HepG2 (cell line): ENCODE measurements around the gene UBL5. TPM values are rescaled to one million over a fixed set of nuclear protein-coding genes. Genes with fewer than 3 reads are reported as not detected.
A peak's percentile ranks its signal among the peaks of the same experiment; 100 is the strongest.

Source experiments
- ATAC-seq: fragments of 200-7000 bp; cut with Tn5 transposase; 3 replicates; pipeline ENCODE4 v1.9.1; 2020; ENCODE audit warnings: mild to moderate bottlenecking, moderate library complexity
- BruUV-seq: library from RNA; stranded (reverse); fragments of 400-500 nt; replicated peaks from 2 replicates; lab custom pipeline; 2021; lab: Mats Ljungman, UMichigan
- CTCF ChIA-PET: fragments of 300-600 bp; formaldehyde crosslinking; extraction: SDS; loops from one replicate; lab custom pipeline; 2021; ENCODE audit warnings: low total read pairs, inconsistent platforms, low intra/inter-chr PET ratio; lab: Yijun Ruan, JAX
- POLR2A ChIA-PET: fragments of 350-600 bp; sonication (Branson Sonifier 250); formaldehyde crosslinking; loops from one replicate; lab custom pipeline; 2020; ENCODE audit warnings: antibody characterized with exemption, inconsistent platforms; lab: Yijun Ruan, JAX
- DNase-seq: peaks from one replicate; pipeline ENCODE4 v3.0.0-alpha.2; 2015; ENCODE audit warnings: low spot score
- FAIRE-seq: peaks from 3 replicates; lab custom pipeline; 2011; peaks lifted over from hg19 to GRCh38; lab: Jason Lieb, UNC
- H2AFZ ChIP-seq: one replicate; pipeline ENCODE4 v1.6.1; 2011; ENCODE audit warnings: low read length, inconsistent platforms
- H3K27ac ChIP-seq: fragments of 300-600 bp; 3 replicates; pipeline ENCODE4 v1.8.0; 2011; ENCODE audit warnings: mixed run types, mild to moderate bottlenecking, mixed read lengths, low read length, inconsistent platforms; ENCODE audit not compliant: insufficient read depth; ENCODE audit errors: extremely low read length
- H3K27me3 ChIP-seq, 2 experiments: fragments of 200-600 bp in 1 of 2; 2 replicates in 1 of 2; 3 replicates in 1 of 2; pipeline versions ENCODE4 v1.6.0 to v1.8.0; 2011; ENCODE audit warnings: low read length in 2 of 2, mild to moderate bottlenecking in 2 of 2, moderate library complexity in 2 of 2, inconsistent platforms in 1 of 2; ENCODE audit not compliant: insufficient read depth in 2 of 2, control insufficient read depth in 1 of 2
- H3K36me3 ChIP-seq, 2 experiments: fragments of 200-600 bp in 1 of 2; replicated peaks in 1 of 2; 2 replicates in 1 of 2; 3 replicates in 1 of 2; pipeline versions ENCODE4 v1.5.1 to v1.8.0; 2011; ENCODE audit warnings: low read length in 2 of 2, inconsistent platforms in 1 of 2; ENCODE audit not compliant: insufficient read depth in 2 of 2, control insufficient read depth in 1 of 2
- H3K4me1 ChIP-seq: 2 replicates; pipeline ENCODE4 v1.5.1; 2012; ENCODE audit warnings: low read length, inconsistent platforms; ENCODE audit not compliant: insufficient read depth
- H3K4me2 ChIP-seq: 2 replicates; pipeline ENCODE4 v1.6.0; 2011; ENCODE audit warnings: low read depth, low read length, inconsistent platforms
- H3K4me3 ChIP-seq, 3 experiments: fragments of 200-600 bp in 1 of 3; sonication (generic), shearing (Covaris generic) in 1 of 3; replicated peaks in 1 of 3; 2 replicates each; pipeline ENCODE4 v1.5.1; 2011 to 2016; ENCODE audit warnings: low read length in 3 of 3, inconsistent platforms in 2 of 3, low read depth in 2 of 3, mild to moderate bottlenecking in 2 of 3, control low read depth in 1 of 3, mixed read lengths in 1 of 3; ENCODE audit not compliant: insufficient read depth in 1 of 3
- H3K79me2 ChIP-seq: one replicate; pipeline ENCODE4 v1.6.1; 2011; ENCODE audit warnings: low read length, inconsistent platforms; ENCODE audit not compliant: insufficient read depth
- H3K9ac ChIP-seq: 2 replicates; pipeline ENCODE4 v1.6.0; 2011; ENCODE audit warnings: mild to moderate bottlenecking, low read depth, low read length, inconsistent platforms; ENCODE audit not compliant: insufficient read depth
- H3K9me3 ChIP-seq: 2 replicates; pipeline ENCODE4 v1.5.1; 2012; ENCODE audit warnings: mild to moderate bottlenecking, low read length
- H4K20me1 ChIP-seq: 2 replicates; pipeline ENCODE4 v1.6.0; 2011; ENCODE audit warnings: inconsistent platforms, mild to moderate bottlenecking, low read length, moderate library complexity; ENCODE audit not compliant: insufficient read depth
- CHD2 ChIP-seq: IDR thresholded peaks from 2 replicates; pipeline ENCODE4 v1.6.1; 2011; ENCODE audit warnings: low read depth, low read length, improper control_type of control experiment
- HCFC1 ChIP-seq: fragments of 150-350 bp; IDR thresholded peaks from 2 replicates; pipeline ENCODE4 v1.6.1; 2014; ENCODE audit warnings: low read depth, low read length
- KMT2B ChIP-seq: IDR thresholded peaks from 2 replicates; pipeline ENCODE4 v1.6.1; 2016; ENCODE audit warnings: missing genetic modification reagents, missing compliant biosample characterization
- MIXL1 ChIP-seq: IDR thresholded peaks from 2 replicates; pipeline ENCODE4 v1.6.1; 2016
- RNF2 ChIP-seq: fragments of 450-650 bp; conservative IDR thresholded peaks from 2 replicates; pipeline ENCODE4 v1.6.1; 2016; ENCODE audit warnings: low read depth
- SOX13 ChIP-seq, 3 experiments: fragments of 450-650 bp in 1 of 3; sonication (generic) in 1 of 3; formaldehyde crosslinking in 1 of 3; IDR thresholded peaks in 2 of 3; conservative IDR thresholded peaks in 1 of 3; 2 replicates each; pipeline versions ENCODE4 v1.5.0 to v1.6.1; 2016 to 2020; ENCODE audit warnings: antibody characterized with exemption in 1 of 3, mild to moderate bottlenecking in 1 of 3, missing compliant biosample characterization in 1 of 3, missing genetic modification reagents in 1 of 3, moderate library complexity in 1 of 3
- ZNF317 ChIP-seq: sonication (generic); formaldehyde crosslinking; IDR thresholded peaks from 2 replicates; pipeline ENCODE4 v1.5.0; 2020; ENCODE audit warnings: mild to moderate bottlenecking, missing genetic modification reagents
- ZNF746 ChIP-seq: sonication (generic); formaldehyde crosslinking; IDR thresholded peaks from 2 replicates; pipeline ENCODE4 v1.8.0; 2022; ENCODE audit warnings: mild to moderate bottlenecking, missing genetic modification reagents
- ZNF781 ChIP-seq: sonication (generic); formaldehyde crosslinking; IDR thresholded peaks from 2 replicates; pipeline ENCODE4 v1.5.1; 2020; ENCODE audit warnings: borderline replicate concordance, mild to moderate bottlenecking, missing genetic modification reagents; ENCODE audit errors: not compliant biosample characterization
- ZNF792 ChIP-seq: IDR thresholded peaks from 2 replicates; pipeline ENCODE4 v1.6.1; 2016
- ZNF878 ChIP-seq: sonication (generic); formaldehyde crosslinking; IDR thresholded peaks from 2 replicates; pipeline ENCODE4 v1.8.1; 2023; ENCODE audit warnings: mild to moderate bottlenecking, missing genetic modification reagents, moderate library complexity
- WGBS: methylation state at CpG from one replicate; pipeline ENCODE4 v1.1.6; 2017; ENCODE audit warnings: low lambda C conversion rate; 5-methylcytosine and 5-hydroxymethylcytosine counted together
- in situ Hi-C: cut with HindIII; loops from 2 replicates; pipeline ENCODE4 v1.10.0; 2017; ENCODE audit warnings: low pct_unique_long_range_greater_than_20kb; ENCODE audit not compliant: extremely low pct_ligation_motif_present
- intact Hi-C: fragments of 100-400 bp; cut with micrococcal nuclease; formaldehyde crosslinking; loops from one replicate; pipeline ENCODE4 v1.10.0; 2022; ENCODE audit not compliant: unreplicated experiment
- polyA plus RNA-seq, 8 experiments: library from polyadenylated mRNA; depleted of rRNA in 3 of 8; stranded (reverse) in 7 of 8; unstranded in 1 of 8; fragments of >200 nt; fragmentation: Illumina TruSeq in 4 of 8; extraction: Trizol in 4 of 8; gene quantifications; 2 replicates each; pipeline versions ENCODE4 v1.2.1 to v1.2.3, GENCODE V29; 2011 to 2016; ENCODE audit warnings: low read depth in 4 of 8, missing spikeins in 1 of 8, mixed read lengths in 1 of 8; ENCODE audit not compliant: insufficient read depth in 1 of 8
- total RNA-seq, 5 experiments: library from RNA; depleted of rRNA; stranded (reverse); fragments of >200 nt; fragmentation: Illumina TruSeq; extraction: Trizol; gene quantifications; 2 replicates each; pipeline ENCODE4 v1.2.3, GENCODE V29; 2016; ENCODE audit warnings: low read depth in 1 of 5
- TF ChIP-seq, protein P1 (sequence below): sonication (generic); formaldehyde crosslinking; IDR thresholded peaks from 2 replicates; pipeline ENCODE4 v1.8.0; 2022; ENCODE audit warnings: missing genetic modification reagents, mild to moderate bottlenecking, borderline replicate concordance
- TF ChIP-seq, protein P2 (sequence below): sonication (generic); formaldehyde crosslinking; IDR thresholded peaks from 2 replicates; pipeline ENCODE4 v1.4.0; 2020; ENCODE audit warnings: missing genetic modification reagents
- TF ChIP-seq, protein P3 (sequence below): IDR thresholded peaks from 2 replicates; pipeline ENCODE4 v1.6.1; 2016; ENCODE audit warnings: low read depth
- TF ChIP-seq, protein P4 (sequence below): sonication (generic); formaldehyde crosslinking; IDR thresholded peaks from 2 replicates; pipeline ENCODE4 v1.5.0; 2020; ENCODE audit warnings: mild to moderate bottlenecking, missing genetic modification reagents

UBL5 gene
- total and polyA plus RNA-seq, 2 of the 13 experiments (the other 11 are each of a cell fraction or from before 2014, with no cell fraction given): 373 to 487 TPM

DNA sequence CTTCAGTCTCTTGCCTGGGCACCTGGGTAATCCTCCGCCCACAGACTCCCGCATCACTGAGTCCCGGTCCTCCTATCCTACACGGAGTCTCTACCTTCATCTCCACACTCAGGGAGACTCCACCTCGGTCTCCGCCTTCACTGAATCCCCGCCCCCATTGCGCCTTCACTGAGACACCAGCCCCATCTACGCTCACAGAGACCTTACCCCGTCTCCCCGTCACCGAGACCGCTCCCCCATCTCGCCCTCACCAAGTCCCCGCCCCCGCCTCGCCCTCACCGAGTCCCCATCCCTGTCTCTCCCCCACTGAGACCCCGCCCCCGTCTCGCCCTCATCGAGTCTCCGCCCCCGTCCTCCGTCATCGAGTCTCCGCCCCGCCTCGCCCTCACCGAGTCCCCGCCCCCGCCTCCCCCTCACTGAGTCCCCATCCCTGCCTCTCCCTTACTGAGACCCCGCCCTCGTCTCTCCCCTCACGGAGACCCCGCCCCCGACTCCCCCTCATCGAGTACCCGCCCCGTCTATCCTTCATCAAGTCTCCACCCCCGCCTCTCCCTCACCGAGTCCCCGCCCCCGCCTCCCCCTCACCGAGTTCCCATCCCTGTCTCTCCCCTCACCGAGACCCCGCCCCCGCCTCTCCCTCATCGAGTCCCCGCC is 36.0 kb upstream of the UBL5 start:
- Histone ChIP-seq H2AFZ (no peak overlapping the region), H4K20me1 (no peaks in the 10 kb centered on the region), H3K36me3 (no peaks in the 10 kb centered on the region), H3K4me2 (peak overlapping the region; percentile 90), H3K27ac (peak overlapping the region; percentile 43), H3K9me3 (no peaks in the 10 kb centered on the region), H3K27me3 (no peaks in the 10 kb centered on the region), H3K4me3 (peak overlapping the region; percentile 60 to 78 (median 75); a peak in 5 of 6 replicates), H3K9ac (peak overlapping the region; percentile 46), H3K4me1 (peaks cover 23% of the 10 kb centered on the region), H3K79me2 (no peaks in the 10 kb centered on the region)
- ATAC-seq (peak; percentile 69), DNase-seq (peak; percentile 76), FAIRE-seq (no peak)
- 4% methylated on average over 50 of the region's 50 CpGs for WGBS
- intact Hi-C loops: loop anchor here (1.0 to 10.0 kb wide), 3 partner anchors 28 to 655 kb away; partner anchors contain the start of gene FBXL12
- CTCF ChIA-PET: interaction anchor here (1.1 kb wide), 1 partner anchor 166 kb away, joined by 5 read pairs; no protein-coding TSS in a partner anchor
- POLR2A ChIA-PET: no interaction called here
- BruUV-seq: no TSS peak
- in situ Hi-C loops: loop anchor here (5.0 to 25.0 kb wide), 2 partner anchors 164 to 654 kb away; partner anchors contain the start of genes OR7G3 and ZNF317
- TF ChIP-seq ZNF792 (CRISPR knock-in tag) (no peak), MIXL1 (CRISPR knock-in tag) (no peak), SOX13 (IDR thresholded peaks at IDR 0.05) (no peak), SOX13 (CRISPR knock-in tag; conservative IDR thresholded peaks at IDR 0.05 in 1 of 2, IDR thresholded peaks at IDR 0.05 in 1 of 2) (no peak), ZNF781 (CRISPR knock-in tag) (no peak), HCFC1 (no peak), ZNF317 (CRISPR knock-in tag) (no peak), ZNF878 (CRISPR knock-in tag) (no peak), CHD2 (peak; percentile 66; the same call in 1 of the 2 replicates), RNF2 (no peak), ZNF746 (no peak), KMT2B (no peak)
- TF ChIP-seq, protein P1, sequence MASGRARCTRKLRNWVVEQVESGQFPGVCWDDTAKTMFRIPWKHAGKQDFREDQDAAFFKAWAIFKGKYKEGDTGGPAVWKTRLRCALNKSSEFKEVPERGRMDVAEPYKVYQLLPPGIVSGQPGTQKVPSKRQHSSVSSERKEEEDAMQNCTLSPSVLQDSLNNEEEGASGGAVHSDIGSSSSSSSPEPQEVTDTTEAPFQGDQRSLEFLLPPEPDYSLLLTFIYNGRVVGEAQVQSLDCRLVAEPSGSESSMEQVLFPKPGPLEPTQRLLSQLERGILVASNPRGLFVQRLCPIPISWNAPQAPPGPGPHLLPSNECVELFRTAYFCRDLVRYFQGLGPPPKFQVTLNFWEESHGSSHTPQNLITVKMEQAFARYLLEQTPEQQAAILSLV (CRISPR knock-in tag): no peak
- TF ChIP-seq, protein P2, sequence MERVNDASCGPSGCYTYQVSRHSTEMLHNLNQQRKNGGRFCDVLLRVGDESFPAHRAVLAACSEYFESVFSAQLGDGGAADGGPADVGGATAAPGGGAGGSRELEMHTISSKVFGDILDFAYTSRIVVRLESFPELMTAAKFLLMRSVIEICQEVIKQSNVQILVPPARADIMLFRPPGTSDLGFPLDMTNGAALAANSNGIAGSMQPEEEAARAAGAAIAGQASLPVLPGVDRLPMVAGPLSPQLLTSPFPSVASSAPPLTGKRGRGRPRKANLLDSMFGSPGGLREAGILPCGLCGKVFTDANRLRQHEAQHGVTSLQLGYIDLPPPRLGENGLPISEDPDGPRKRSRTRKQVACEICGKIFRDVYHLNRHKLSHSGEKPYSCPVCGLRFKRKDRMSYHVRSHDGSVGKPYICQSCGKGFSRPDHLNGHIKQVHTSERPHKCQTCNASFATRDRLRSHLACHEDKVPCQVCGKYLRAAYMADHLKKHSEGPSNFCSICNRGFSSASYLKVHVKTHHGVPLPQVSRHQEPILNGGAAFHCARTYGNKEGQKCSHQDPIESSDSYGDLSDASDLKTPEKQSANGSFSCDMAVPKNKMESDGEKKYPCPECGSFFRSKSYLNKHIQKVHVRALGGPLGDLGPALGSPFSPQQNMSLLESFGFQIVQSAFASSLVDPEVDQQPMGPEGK (CRISPR knock-in tag): no peak
- TF ChIP-seq, protein P3, sequence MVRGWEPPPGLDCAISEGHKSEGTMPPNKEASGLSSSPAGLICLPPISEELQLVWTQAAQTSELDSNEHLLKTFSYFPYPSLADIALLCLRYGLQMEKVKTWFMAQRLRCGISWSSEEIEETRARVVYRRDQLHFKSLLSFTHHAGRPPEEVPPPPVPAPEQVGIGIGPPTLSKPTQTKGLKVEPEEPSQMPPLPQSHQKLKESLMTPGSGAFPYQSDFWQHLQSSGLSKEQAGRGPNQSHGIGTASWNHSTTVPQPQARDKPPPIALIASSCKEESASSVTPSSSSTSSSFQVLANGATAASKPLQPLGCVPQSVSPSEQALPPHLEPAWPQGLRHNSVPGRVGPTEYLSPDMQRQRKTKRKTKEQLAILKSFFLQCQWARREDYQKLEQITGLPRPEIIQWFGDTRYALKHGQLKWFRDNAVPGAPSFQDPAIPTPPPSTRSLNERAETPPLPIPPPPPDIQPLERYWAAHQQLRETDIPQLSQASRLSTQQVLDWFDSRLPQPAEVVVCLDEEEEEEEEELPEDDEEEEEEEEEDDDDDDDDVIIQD (CRISPR knock-in tag): peak; percentile 42; the same call in 1 of the 2 replicates
- TF ChIP-seq, protein P4, sequence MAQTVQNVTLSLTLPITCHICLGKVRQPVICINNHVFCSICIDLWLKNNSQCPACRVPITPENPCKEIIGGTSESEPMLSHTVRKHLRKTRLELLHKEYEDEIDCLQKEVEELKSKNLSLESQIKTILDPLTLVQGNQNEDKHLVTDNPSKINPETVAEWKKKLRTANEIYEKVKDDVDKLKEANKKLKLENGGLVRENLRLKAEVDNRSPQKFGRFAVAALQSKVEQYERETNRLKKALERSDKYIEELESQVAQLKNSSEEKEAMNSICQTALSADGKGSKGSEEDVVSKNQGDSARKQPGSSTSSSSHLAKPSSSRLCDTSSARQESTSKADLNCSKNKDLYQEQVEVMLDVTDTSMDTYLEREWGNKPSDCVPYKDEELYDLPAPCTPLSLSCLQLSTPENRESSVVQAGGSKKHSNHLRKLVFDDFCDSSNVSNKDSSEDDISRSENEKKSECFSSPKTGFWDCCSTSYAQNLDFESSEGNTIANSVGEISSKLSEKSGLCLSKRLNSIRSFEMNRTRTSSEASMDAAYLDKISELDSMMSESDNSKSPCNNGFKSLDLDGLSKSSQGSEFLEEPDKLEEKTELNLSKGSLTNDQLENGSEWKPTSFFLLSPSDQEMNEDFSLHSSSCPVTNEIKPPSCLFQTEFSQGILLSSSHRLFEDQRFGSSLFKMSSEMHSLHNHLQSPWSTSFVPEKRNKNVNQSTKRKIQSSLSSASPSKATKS (CRISPR knock-in tag): no peak
